Activated CD4-positive, alpha-beta T cell treated with anti-CD3 and anti-CD28 coated beads, Interleukin-2, amount 50 U/mL, for 24 hours (primary cell): Measurements from ENCODE around the gene PCSK6.
"Not testable (repeated sequence)": the region's sequence is repeated elsewhere in the genome, so short reads cannot be mapped to it uniquely, and the experiment has no call there.

Source experiments
- DNase-seq, 2 donors: peaks; one replicate each; pipeline ENCODE4 v3.0.0-alpha.2; 2020; ENCODE audit warnings: low read depth in 1 of 2, low spot score in 1 of 2

The PCSK6 gene

DNA sequence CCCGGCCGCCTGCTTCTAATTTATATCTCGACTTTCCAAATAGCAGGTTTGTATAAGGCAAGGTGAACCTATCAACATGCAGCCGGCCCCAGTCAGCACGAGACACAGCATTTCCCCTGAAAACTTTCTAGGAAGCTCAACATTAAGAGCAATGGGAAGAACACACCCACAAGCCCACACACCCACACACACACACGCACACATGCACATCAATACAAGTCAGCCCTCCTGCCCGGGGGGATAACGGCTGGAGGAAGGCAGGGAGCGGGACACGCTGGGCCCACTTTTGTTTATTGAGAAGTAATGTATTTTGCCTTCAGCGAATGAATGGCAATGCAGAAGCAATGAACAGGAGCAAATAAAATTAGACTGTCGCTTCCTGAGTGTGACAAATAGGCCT, 83.5 kb downstream of the PCSK6 start:
- no peak for DNase-seq

GRCh38 chr15:101404245-101404644, 85.3 kb downstream of the PCSK6 start:
- no peak for DNase-seq

DNA sequence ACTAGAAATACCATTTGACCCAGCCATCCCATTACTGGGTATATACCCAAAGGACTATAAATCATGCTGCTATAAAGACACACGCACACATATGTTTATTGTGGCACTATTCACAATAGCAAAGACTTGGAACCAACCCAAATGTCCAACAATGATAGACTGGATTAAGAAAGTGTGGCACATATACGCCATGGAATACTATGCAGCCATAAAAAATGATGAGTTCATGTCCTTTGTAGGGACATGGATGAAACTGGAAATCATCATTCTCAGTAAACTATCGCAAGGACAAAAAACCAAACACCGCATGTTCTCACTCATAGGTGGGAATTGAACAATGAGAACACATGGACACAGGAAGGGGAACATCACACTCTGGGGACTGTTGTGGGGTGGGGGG, 86.6 kb downstream of the PCSK6 start:
- DNase-seq = not testable (repeated sequence)

DNA sequence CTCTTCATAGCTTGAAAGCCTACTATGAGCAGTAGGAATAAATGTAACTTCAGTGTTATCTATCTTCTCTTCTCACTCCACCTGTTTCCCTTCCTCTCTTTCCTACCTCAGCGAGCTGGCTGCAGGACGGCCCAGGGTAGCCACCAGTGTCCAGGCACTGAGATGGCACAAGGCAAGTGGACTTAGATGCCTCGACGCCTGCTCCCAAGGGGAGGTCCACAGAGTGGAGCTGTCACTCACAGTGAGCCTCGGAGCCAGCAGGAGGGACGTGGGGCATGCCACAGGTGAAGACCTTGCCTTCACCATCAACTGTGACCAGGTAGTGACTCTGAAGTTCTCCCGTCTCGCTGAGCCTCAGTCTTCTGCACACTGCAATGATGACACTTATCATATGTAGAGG, 88.2 kb downstream of the PCSK6 start:
- DNase-seq = no peak

GRCh38 chr15:101399431-101399830, 90.1 kb downstream of the PCSK6 start:
- no peak for DNase-seq

- no peak for DNase-seq
Measured at GRCh38 chr15:101398247-101398646, 91.3 kb downstream of the PCSK6 start.

DNA sequence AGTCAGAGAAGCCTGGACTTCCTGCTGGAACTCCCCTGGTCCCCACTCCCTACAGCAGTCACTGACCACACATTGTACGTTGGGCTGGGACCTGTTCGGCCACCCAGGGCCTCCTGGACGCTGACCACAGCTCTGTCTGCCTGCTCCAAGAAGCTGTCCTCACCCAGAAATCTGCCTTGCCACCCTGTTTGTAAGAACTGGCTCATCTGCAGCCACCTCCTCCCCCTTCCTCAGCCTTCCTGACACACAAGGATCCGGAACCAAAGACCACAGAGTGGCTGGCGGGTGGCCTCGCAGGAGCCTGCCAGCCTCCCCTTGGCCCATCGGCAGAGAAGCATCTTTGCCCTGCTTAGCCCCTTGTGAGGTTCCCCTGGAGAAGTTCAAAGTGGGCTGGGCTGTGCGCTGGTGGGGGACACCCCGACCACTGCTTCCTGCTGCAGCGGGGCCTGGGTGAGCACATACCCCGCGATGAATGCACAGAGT, 91.9 kb downstream of the PCSK6 start:
- no peak for DNase-seq

GRCh38 chr15:101396484-101397261, 92.8 kb downstream of the PCSK6 start:
- DNase-seq = no peak

GRCh38 chr15:101394654-101395053, 94.9 kb downstream of the PCSK6 start:
- no peak for DNase-seq

- DNase-seq = no peak
Measured at GRCh38 chr15:101394056-101394630, 95.4 kb downstream of the PCSK6 start.

DNA sequence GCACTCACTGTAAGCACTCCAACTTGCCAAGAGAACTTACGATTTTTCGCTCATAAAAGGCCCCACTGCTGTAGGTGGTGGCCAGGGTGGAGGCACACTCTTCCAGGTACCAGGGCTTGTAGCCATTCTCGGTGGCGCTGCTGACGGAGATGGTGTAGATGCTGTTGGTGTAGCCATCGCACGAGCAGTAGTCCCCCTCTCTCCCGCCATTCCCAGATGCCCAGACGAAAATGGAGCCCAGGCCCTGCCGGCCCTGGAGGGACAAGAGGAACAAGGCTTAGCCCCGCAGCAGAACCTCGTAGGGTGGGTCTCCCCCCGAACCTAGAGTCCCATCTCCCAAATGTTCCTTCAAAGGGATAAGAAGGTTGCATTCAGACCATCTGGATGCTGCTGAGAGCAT, 96.3 kb downstream of the PCSK6 start:
- DNase-seq = no peak

DNA sequence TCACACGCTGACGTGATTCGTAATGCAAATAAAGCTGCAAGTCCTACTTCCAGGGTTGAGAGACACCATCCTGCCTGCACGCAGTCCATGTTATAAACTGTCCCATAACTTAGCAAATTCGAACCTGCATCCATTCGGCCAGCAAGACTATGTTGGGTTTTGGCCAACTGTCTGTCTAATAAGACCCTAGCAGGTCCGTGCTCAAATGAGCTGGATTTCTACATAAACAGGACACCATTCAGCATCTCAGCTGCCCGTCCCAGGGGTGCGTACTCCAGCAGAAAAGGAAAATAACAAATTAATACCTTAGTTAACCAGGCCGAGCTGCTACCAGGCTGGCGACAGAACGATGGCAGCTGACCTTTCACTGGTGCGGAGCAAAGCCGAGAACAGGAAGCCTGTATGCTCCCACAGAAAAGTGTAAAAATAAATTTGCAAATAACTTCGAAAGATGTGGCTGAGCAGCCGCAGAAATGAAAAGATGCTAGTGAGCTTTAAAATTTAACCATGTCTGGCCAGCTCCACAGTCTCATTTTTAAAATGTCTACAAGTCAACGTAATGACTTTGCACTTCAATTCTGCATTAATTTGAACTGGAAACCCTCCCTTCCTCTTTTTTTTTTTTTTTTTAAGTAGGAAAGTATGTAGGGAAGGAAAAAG, 97.4 kb downstream of the PCSK6 start:
- no peak for DNase-seq

DNA sequence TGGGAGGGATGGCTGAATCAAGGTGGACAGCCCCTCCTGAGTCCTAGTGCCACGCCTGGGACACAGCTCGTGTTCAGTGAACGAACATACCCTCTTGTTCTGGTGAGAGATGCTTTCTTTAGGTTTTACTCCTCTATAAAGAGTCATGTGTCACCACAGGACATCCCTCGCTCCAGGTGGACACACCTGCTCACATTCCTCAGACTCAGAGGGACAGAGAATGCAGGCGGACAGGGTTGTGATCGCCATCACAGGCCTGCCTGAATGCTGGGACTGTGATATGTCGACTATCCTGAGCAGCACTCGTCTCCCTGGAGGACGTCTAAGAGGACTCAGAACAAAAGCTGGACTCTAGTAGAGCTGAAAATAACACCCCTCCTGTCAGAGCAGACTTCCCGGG, 98.1 kb downstream of the PCSK6 start:
- no peak for DNase-seq

DNA sequence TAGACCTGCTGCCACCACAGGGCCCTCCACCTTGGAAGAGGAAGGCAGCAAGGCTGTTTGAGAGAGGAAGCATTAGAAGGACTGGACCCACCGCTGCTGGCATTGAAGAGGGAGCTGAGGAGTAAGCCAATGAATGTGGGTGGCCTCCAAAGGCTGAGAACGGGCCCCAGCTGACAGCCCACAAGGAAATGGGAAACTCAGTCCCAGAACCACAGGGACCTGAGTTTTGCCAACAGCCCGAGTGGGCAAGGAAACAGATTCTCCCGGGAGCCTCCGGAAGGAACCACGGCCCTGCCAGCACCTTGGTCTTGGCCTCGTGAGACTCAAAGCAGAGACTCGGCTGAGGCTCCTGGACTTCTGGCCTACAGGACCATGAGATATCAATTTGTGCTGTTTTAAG, 99.0 kb downstream of the PCSK6 start:
- DNase-seq = no peak

- no peak for DNase-seq
Measured at GRCh38 chr15:101390060-101390459, 99.4 kb downstream of the PCSK6 start.

GRCh38 chr15:101389362-101389761, 100.1 kb downstream of the PCSK6 start:
- DNase-seq = no peak

- no peak for DNase-seq
Measured at GRCh38 chr15:101388046-101388445, 101.5 kb downstream of the PCSK6 start.

DNA sequence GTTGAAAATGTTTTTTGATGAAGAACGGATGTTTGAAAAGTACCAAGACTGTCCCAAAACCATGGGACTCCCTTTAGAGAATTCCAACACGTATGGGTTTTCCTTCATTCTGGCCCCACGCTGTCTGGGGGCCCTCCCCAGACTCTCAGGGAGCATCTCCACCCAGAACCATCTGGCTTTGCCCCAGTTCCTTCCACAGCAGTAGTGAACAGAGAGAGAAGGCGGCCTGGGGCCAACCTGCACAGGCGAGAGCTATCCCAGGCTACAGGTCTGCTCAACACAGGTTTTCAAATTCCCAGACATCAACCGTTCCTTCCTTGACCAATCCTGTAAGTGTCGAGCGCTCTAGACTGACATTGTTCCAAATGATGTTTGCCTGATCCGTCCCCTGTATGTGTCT, 101.9 kb downstream of the PCSK6 start:
- no peak for DNase-seq

DNA sequence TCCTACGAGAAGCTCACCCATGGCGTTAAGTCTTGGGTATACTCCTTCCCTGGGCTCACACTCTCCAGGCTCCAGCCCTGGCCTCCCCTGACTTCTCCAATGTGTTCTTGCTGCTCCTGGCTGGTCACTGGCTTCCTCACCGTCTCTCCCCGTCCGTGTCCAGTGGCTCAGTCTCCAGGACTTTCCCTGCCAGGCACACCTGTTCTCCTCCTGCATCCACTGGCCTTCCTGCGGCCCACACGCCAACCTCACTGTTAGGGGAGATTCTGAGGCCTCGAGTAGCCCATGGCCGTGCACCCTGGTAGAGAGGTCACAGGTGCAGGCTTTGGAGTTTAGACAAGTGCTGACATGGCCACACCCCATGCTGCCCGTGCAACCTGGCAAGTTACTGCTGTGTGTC, 102.5 kb downstream of the PCSK6 start:
- no peak for DNase-seq

DNA sequence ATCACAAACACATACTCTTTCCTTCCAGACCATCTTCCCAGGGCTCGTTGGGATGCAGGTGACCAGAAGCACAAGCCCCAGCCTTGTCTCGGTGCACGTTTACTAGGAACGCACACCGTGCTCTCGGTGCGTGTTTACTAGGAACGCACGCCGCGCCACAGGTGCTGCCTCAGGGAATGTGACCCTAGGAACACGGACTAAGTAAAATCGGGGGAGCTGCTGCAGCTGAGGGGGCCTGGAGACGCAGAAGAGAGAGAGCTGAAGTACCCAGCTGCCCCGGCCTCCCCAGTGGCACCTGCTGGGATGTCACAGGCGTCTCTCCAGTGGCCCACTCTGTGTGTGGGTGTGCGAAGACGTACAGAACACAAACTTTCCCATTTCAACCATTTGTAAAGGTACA, 103.5 kb downstream of the PCSK6 start:
- DNase-seq = no peak

DNA sequence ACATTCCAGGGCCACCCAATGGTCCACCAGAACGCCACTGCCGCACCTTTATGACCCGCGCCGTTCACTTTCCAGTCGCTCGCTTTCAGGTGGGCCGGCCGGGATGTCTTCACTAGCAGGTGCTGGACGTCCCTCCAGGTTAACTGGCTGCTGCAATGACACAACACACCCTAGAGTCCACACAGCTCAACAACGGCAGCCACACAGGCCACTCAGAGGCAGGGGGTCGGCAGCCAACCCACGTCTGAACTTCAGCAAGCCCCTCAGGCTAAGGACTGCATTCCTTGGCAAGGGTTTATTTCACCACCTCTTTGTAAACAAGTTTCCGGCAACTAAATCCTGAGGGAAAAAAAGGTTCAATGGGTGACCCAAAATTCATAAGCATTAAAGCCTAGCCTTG, 105.2 kb downstream of the PCSK6 start:
- DNase-seq = no peak

DNA sequence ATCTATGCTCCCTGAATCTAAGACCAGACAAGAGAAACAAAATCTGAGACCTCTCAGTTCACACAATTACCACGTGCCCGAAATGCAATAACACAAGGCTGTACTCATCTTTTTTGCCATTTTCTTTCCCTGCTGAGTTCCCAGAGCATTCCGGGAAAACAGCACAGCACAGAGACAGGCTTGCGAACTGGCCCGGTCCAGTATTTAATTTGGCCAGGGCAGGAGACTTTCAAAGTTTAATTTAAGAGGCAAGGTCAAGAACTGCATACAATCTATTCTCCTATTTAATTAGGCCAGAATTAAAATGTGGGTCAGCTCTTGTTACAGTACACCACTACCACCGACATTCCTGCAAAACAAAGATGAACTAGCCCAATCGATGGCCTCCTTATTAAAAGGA, 107.0 kb downstream of the PCSK6 start:
- no peak for DNase-seq
